Activated T-helper 9 cell treated with anti-CD3 and anti-CD28 coated beads, Interleukin-2, amount 50 U/mL, for 16 hours (primary cell): ENCODE data around the gene MAP2.

Source experiments
- DNase-seq: peaks from one replicate; pipeline ENCODE4 v3.0.0-alpha.2; 2020; ENCODE audit warnings: low read depth

MAP2 gene

GRCh38 chr2:209423562-209424198, at the start of gene MAP2:
Gene MAP2, plus strand, starts transcription at chr2:209424047. Its CDS starts 229,124 bp downstream, at chr2:209653171.
- peak; percentile 32 for DNase-seq

GRCh38 chr2:209376686-209377085, 47.2 kb upstream of the MAP2 start:
- DNase-seq = no peak

- no peak for DNase-seq
These were observed 43.6 kb upstream of the MAP2 start for GRCh38 chr2:209380293-209380692.

GRCh38 chr2:209381091-209381490, 42.8 kb upstream of the MAP2 start:
- DNase-seq = no peak

GRCh38 chr2:209382775-209383174, 41.1 kb upstream of the MAP2 start:
- DNase-seq = no peak

GRCh38 chr2:209383212-209383611, 40.6 kb upstream of the MAP2 start:
- no peak for DNase-seq

- DNase-seq = no peak
These were observed 36.5 kb upstream of the MAP2 start for GRCh38 chr2:209387389-209387788.

- DNase-seq = no peak
These were observed 35.3 kb upstream of the MAP2 start for GRCh38 chr2:209388446-209389037.

- DNase-seq = no peak
These were observed 34.7 kb upstream of the MAP2 start for GRCh38 chr2:209389171-209389618.

GRCh38 chr2:209390839-209391238, 33.0 kb upstream of the MAP2 start:
- no peak for DNase-seq

GRCh38 chr2:209391776-209392401, 32.0 kb upstream of the MAP2 start:
- DNase-seq = no peak

GRCh38 chr2:209395229-209395628, 28.6 kb upstream of the MAP2 start:
- no peak for DNase-seq

GRCh38 chr2:209395652-209396051, 28.2 kb upstream of the MAP2 start:
- DNase-seq = no peak

- no peak for DNase-seq
These were observed 25.4 kb upstream of the MAP2 start for GRCh38 chr2:209398463-209398862.

- DNase-seq = no peak
These were observed 22.1 kb upstream of the MAP2 start for GRCh38 chr2:209401788-209402187.

GRCh38 chr2:209411296-209411695, 12.6 kb upstream of the MAP2 start:
- no peak for DNase-seq

GRCh38 chr2:209411718-209412117, 12.1 kb upstream of the MAP2 start:
- no peak for DNase-seq

GRCh38 chr2:209413311-209414014, 10.4 kb upstream of the MAP2 start:
- no peak for DNase-seq

- DNase-seq = no peak
These were observed 6.9 kb upstream of the MAP2 start for GRCh38 chr2:209416913-209417312.

GRCh38 chr2:209422191-209422754, 1.6 kb upstream of the MAP2 start:
- no peak for DNase-seq

- no peak for DNase-seq
These were observed 403 bp downstream of the MAP2 start for GRCh38 chr2:209424199-209424701.

- DNase-seq = no peak
These were observed 1.1 kb downstream of the MAP2 start for GRCh38 chr2:209424781-209425470.
